Ovary (tissue), 9 donors: ENCODE results near the gene CASTOR1. TPM values are rescaled to one million over a fixed set of nuclear protein-coding genes. Genes with fewer than 3 reads are reported as not detected.

Source experiments
- DNase-seq, 5 donors: peaks; one replicate each; pipeline ENCODE4 v3.0.0-alpha.2; 2019 to 2020
- H3K27ac ChIP-seq, 2 donors: fragments of 200-600 bp; one replicate each; pipeline versions ENCODE4 v1.5.1 to v1.8.0; 2019 to 2022
- H3K27me3 ChIP-seq: fragments of 200-600 bp; one replicate; pipeline ENCODE4 v1.8.0; 2022
- H3K36me3 ChIP-seq: fragments of 200-600 bp; sonication (generic); one replicate; pipeline ENCODE4 v1.5.1; 2019
- H3K4me1 ChIP-seq: one replicate; pipeline ENCODE4 v1.8.1; 2013; ENCODE audit warnings: mild to moderate bottlenecking, moderate library complexity; ENCODE audit not compliant: insufficient read depth
- H3K4me3 ChIP-seq: fragments of 200-600 bp; sonication (generic); one replicate; pipeline ENCODE4 v1.5.1; 2017
- H3K9me3 ChIP-seq, 2 donors: fragments of 200-600 bp in 1 of 2; sonication (generic) in 1 of 2; one replicate each; pipeline versions ENCODE4 v1.5.1 to v1.8.1; 2013 to 2019; ENCODE audit warnings: mild to moderate bottlenecking in 1 of 2, moderate library complexity in 1 of 2
- CTCF ChIP-seq, 3 donors: fragments of 450-650 bp in 2 of 3; fragments of 200-600 bp in 1 of 3; IDR thresholded peaks; one replicate each; pipeline versions ENCODE4 v1.5.1 to v1.8.0; 2016 to 2022; ENCODE audit warnings: antibody characterized with exemption in 3 of 3, mild to moderate bottlenecking in 1 of 3
- EP300 ChIP-seq: sonication (generic); formaldehyde crosslinking; IDR thresholded peaks from one replicate; pipeline ENCODE4 v1.6.1; 2017; ENCODE audit warnings: antibody characterized with exemption
- POLR2A ChIP-seq: fragments of 450-650 bp; IDR thresholded peaks from one replicate; pipeline ENCODE4 v1.6.1; 2017; ENCODE audit warnings: antibody characterized with exemption, mild to moderate bottlenecking, moderate library complexity
- WGBS, 3 donors: extraction: QIAGEN DNeasy Blood & Tissue Kit in 1 of 3; methylation state at CpG; one replicate each; pipeline versions ENCODE4 v1.1.5 to v1.1.7; 2013 to 2017; 5-methylcytosine and 5-hydroxymethylcytosine counted together
- intact Hi-C, 4 donors: fragments of 100-400 bp; cut with DNase I; formaldehyde crosslinking; loops; one replicate each; pipeline versions ENCODE4 v1.11.0 to v1.15.1; 2022 to 2023
- polyA plus RNA-seq, 2 donors: library from polyadenylated mRNA; stranded (reverse); fragments of 200-250 nt in 1 of 2; fragments of 350-450 nt in 1 of 2; fragmentation: Illumina TruSeq in 1 of 2; extraction: RNeasy Lipid Tissue Mini Kit (QIAGEN cat#74804) in 1 of 2; gene quantifications; one replicate each; pipeline ENCODE4 v1.2.3, GENCODE V29; 2013 to 2014
- total RNA-seq, 7 donors: library from RNA; depleted of rRNA in 2 of 7; stranded (reverse); fragments of >200 nt in 2 of 7; fragmentation: NEBNext Ultra II Directional in 3 of 7; extraction: Animal tissue kit (Norgen Biotek cat#: 25700) in 3 of 7; gene quantifications; one replicate each; pipeline versions ENCODE4 v1.1.0 to v1.2.4, GENCODE V29; 2016 to 2023
- donor health status: DM: no; HTN: no; CAD: no; lungs with moderate emphysema.
- donor health status: DM: no; HTN: no; CAD: no.
- donor health status: Bipolar disorder and iron deficiency.
- donor health status: DM: yes; HTN: yes; CAD: no.
- donor health status: DM: no; HTN: no; CAD: no.
- donor health status: DM: yes; HTN: yes; CAD: no.

The CASTOR1 gene
- total and polyA plus RNA-seq, 9 donors, result 3.1 to 31.2 (median 20.6) TPM

GRCh38 chr22:30313527-30314363, 24.4 kb upstream of the CASTOR1 start:
- 83 to 88% (median 88%) methylated on average over 8 of the region's 8 CpGs for WGBS, 3 donors
- no peak overlapping the region for H3K27ac ChIP-seq
- no peak overlapping the region for H3K4me3 ChIP-seq
- peaks cover 53% of the 10 kb centered on the region for H3K4me1 ChIP-seq
- TF ChIP-seq CTCF (IDR thresholded peaks at IDR 0.05), result no peak
- TF ChIP-seq POLR2A, result no peak
- intact Hi-C loops, result no loop called here
- no peaks in the 10 kb centered on the region for H3K9me3 ChIP-seq
- no peaks in the 10 kb centered on the region for H3K36me3 ChIP-seq
- no peaks in the 10 kb centered on the region for H3K27me3 ChIP-seq
- DNase-seq, result no peak

DNA sequence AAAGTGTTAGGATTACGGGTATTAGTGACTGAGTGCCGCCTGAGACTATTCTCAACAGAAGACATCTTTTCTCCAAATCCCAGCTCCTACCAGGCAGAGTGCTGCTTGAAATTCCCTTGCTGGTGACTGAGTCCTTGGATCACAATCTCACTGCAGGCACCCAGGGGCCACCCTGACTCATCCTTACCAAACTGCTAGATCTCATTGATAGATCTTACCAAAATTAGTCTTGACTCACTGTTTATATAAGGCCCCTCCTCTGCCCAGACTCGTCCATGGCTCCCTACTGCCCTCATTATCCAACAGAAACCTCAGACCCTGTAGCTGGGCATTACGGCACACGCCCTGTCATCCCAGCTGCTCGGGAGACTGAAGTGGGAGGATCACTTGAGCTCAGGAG, 22.7 kb upstream of the CASTOR1 start:
- intact Hi-C loops, result no loop called here
- H3K4me1 ChIP-seq, result peaks cover 46% of the 10 kb centered on the region
- no peak for TF ChIP-seq EP300
- TF ChIP-seq CTCF (IDR thresholded peaks at IDR 0.05), result no peak
- no peak for TF ChIP-seq POLR2A

GRCh38 chr22:30310881-30311771, 21.8 kb upstream of the CASTOR1 start:
- no peak for TF ChIP-seq POLR2A
- TF ChIP-seq EP300, result no peak
- no peak for TF ChIP-seq CTCF (IDR thresholded peaks at IDR 0.05)
- peak; percentile 84 to 91 (median 90) for DNase-seq
- WGBS, 3 donors, result 28 to 32% (median 31%) methylated on average over 8 of the region's 8 CpGs
- no peak overlapping the region for H3K4me3 ChIP-seq
- no peaks in the 10 kb centered on the region for H3K9me3 ChIP-seq
- no peaks in the 10 kb centered on the region for H3K27me3 ChIP-seq
- intact Hi-C loops, result no loop called here
- peaks cover 39% of the 10 kb centered on the region for H3K4me1 ChIP-seq
- H3K36me3 ChIP-seq, result no peaks in the 10 kb centered on the region
- peak overlapping the region; percentile 63 to 77 for H3K27ac ChIP-seq

More for the DNA sequence above, 22.7 kb upstream of the CASTOR1 start:
- DNase-seq, result no peak
- H3K27me3 ChIP-seq, result no peaks in the 10 kb centered on the region
- H3K9me3 ChIP-seq, result no peaks in the 10 kb centered on the region
- 86 to 91% (median 90%) methylated on average over 6 of the region's 6 CpGs for WGBS, 3 donors
- H3K4me3 ChIP-seq, result no peak overlapping the region
- peak overlapping the region; percentile 22 to 63 for H3K27ac ChIP-seq
- no peaks in the 10 kb centered on the region for H3K36me3 ChIP-seq

GRCh38 chr22:30309951-30310741, 20.8 kb upstream of the CASTOR1 start:
- WGBS, 3 donors, result 54 to 61% (median 60%) methylated on average over 7 of the region's 7 CpGs
- Histone ChIP-seq H3K36me3 (no peaks in the 10 kb centered on the region), H3K27ac (peak overlapping the region; percentile 63 to 77), H3K4me1 (peaks cover 46% of the 10 kb centered on the region), H3K9me3 (no peaks in the 10 kb centered on the region), H3K4me3 (no peak overlapping the region), H3K27me3 (no peaks in the 10 kb centered on the region)
- intact Hi-C loops, result no loop called here
- peak in 1 of 5 donors; percentile 58 for DNase-seq
- TF ChIP-seq POLR2A, result no peak
- TF ChIP-seq CTCF (IDR thresholded peaks at IDR 0.05), result no peak
- TF ChIP-seq EP300, result no peak
